ENCODE data around the gene REV1. TPM values are rescaled to one million over a fixed set of nuclear protein-coding genes. Genes with fewer than 3 reads are reported as not detected.
A peak's percentile ranks its signal among the peaks of the same experiment; 100 is the strongest.

REV1 gene
- total and polyA plus RNA-seq, 8 donors, result 43.7 to 77.9 (median 65.5) TPM

DNA sequence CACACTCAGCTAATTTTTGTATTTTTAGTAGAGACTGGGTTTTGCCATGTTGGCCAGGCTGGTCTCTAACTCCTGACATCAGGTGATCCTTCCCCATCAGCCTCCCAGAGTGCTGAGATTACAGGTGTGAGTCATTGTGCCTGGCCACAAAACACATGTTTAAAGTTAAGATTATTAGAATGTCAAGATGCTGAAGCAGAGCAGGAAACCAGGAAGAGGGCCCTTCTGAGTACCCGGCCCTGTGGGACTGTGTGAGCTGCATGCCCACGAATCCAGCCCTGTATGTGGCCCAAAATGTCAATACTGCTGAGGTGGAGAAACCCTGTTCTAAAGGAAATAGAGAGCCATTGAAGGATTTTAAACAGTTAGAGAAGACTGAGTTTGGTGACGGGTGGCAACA is 31.0 kb upstream of the REV1 start:
- TF ChIP-seq, protein P1, sequence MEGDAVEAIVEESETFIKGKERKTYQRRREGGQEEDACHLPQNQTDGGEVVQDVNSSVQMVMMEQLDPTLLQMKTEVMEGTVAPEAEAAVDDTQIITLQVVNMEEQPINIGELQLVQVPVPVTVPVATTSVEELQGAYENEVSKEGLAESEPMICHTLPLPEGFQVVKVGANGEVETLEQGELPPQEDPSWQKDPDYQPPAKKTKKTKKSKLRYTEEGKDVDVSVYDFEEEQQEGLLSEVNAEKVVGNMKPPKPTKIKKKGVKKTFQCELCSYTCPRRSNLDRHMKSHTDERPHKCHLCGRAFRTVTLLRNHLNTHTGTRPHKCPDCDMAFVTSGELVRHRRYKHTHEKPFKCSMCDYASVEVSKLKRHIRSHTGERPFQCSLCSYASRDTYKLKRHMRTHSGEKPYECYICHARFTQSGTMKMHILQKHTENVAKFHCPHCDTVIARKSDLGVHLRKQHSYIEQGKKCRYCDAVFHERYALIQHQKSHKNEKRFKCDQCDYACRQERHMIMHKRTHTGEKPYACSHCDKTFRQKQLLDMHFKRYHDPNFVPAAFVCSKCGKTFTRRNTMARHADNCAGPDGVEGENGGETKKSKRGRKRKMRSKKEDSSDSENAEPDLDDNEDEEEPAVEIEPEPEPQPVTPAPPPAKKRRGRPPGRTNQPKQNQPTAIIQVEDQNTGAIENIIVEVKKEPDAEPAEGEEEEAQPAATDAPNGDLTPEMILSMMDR (IDR thresholded peaks at IDR 0.05), result no peak
- no peaks in the 10 kb centered on the region for H3K4me1 ChIP-seq
- intact Hi-C loops (cut with DNase I), result no loop called here
- peak; percentile 78 for ATAC-seq
- no peaks in the 10 kb centered on the region for H3K9me3 ChIP-seq
- peak in 1 of 4 donors; percentile 39 for DNase-seq
- H3K27me3 ChIP-seq, result no peaks in the 10 kb centered on the region
- H3K36me3 ChIP-seq, result no peaks in the 10 kb centered on the region
- no peak overlapping the region for H3K4me3 ChIP-seq
- no peak overlapping the region for H3K27ac ChIP-seq

DNA sequence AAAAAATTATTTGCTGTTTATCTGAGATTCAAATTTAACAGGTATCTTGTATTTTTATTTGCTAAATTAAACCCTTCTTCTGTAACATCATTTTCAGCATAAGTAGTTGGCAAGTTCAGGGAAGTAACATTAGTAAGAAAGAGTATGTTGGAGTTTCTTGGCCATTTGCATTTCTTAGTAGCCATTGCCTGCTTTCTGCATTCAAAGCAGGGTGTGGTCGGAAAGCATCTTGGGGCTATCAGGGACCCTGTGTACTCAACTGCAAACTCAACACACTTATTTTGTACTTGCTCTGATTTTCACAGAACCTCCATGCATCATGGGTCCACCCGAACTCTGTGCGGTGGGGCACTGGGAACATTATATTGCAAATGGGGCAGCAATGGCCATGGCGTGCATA is 30.4 kb upstream of the REV1 start:
- Histone ChIP-seq H3K9me3 (no peaks in the 10 kb centered on the region), H3K27me3 (no peaks in the 10 kb centered on the region), H3K4me3 (no peak overlapping the region), H3K27ac (no peak overlapping the region), H3K4me1 (peaks cover 0 to 4% of the 10 kb centered on the region in 2 donors), H3K36me3 (no peaks in the 10 kb centered on the region)
- no peak for ATAC-seq
- intact Hi-C loops (cut with DNase I), result no loop called here
- DNase-seq, result no peak
- TF ChIP-seq, protein P1 (IDR thresholded peaks at IDR 0.05), result no peak

DNA sequence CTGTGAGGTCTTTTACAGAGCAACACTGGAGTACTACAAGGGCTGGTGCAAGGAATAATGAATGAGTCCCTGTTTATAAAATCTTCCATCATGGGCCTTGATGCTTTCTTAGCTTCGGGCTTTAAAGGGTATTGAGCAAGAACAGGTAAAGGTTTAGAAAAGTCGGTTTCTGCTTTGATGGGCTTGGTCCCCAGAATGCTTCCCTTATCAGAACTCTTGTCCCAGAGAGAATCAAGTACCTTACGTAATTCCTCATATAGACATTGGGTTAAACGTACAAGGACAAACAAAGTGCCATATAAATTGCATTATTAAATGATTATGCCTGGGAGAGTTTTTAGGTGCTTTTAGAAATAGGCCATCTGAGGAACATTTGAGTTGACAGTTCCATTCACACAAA is 24.5 kb upstream of the REV1 start:
- no peak overlapping the region for H3K4me3 ChIP-seq
- peaks cover 10 to 11% of the 10 kb centered on the region in 2 donors for H3K4me1 ChIP-seq
- intact Hi-C loops (cut with DNase I), result no loop called here
- peak overlapping the region; percentile 68 to 81 for H3K27ac ChIP-seq
- TF ChIP-seq, protein P1 (IDR thresholded peaks at IDR 0.05), result no peak
- no peaks in the 10 kb centered on the region for H3K36me3 ChIP-seq
- no peaks in the 10 kb centered on the region for H3K27me3 ChIP-seq
- DNase-seq (peak in 1 of 4 donors; percentile 37), ATAC-seq (peak; percentile 71)
- H3K9me3 ChIP-seq, result no peaks in the 10 kb centered on the region

DNA sequence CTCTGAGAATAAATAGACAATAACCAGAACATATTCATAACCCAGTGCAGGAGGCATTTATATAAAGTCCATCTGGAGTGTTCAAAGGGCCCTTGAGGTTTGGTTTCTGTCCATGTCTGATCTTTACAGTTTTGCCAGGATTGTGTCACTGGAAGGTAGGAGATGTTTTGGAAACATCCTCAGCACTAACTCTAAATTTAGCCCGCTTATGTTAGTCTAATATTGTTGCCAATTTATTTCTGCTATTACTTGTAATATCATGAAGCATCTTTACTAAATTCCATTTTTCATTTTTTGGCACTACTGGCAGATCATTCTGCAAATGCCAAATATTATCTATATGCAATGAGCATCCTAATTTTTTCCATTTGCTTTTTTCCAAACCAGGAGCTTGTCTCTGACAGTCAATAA is 22.4 kb upstream of the REV1 start:
- intact Hi-C loops (cut with DNase I), result no loop called here
- ATAC-seq (no peak), DNase-seq (peak in 1 of 4 donors; percentile 65)
- H3K36me3 ChIP-seq, result no peaks in the 10 kb centered on the region
- H3K9me3 ChIP-seq, result no peaks in the 10 kb centered on the region
- no peaks in the 10 kb centered on the region for H3K27me3 ChIP-seq
- peaks cover 11 to 16% of the 10 kb centered on the region in 2 donors for H3K4me1 ChIP-seq
- TF ChIP-seq, protein P1 (IDR thresholded peaks at IDR 0.05), result no peak
- no peak overlapping the region for H3K27ac ChIP-seq
- H3K4me3 ChIP-seq, result no peak overlapping the region

DNA sequence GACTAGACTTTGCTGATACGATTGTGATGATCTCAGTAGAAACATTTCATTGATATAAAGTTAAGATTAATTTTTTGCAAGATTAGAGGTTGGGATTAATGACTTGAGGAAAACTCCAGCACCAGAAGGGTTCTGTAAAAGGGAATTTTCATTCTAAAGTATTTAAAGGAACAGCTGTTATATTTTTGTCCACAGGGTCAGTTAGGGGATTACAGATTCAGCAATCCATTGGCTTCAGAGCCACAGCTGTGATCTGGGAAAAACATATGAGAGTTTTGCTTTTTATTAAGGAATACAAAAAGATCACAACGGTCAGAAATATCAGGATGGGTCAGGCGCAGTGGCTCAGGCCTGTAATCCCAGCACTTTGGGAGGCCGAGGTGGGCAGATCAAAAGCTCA is 19.6 kb upstream of the REV1 start:
- TF ChIP-seq, protein P1 (IDR thresholded peaks at IDR 0.05), result no peak
- no peak overlapping the region for H3K4me3 ChIP-seq
- intact Hi-C loops (cut with DNase I), result no loop called here
- no peak for ATAC-seq
- H3K36me3 ChIP-seq, result no peaks in the 10 kb centered on the region
- no peaks in the 10 kb centered on the region for H3K27me3 ChIP-seq
- H3K27ac ChIP-seq, result peak overlapping the region; percentile 34 to 69
- H3K9me3 ChIP-seq, result no peaks in the 10 kb centered on the region
- DNase-seq, result peak in 2 of 4 donors; percentile 70 to 81
- peaks cover 0 to 16% of the 10 kb centered on the region in 2 donors for H3K4me1 ChIP-seq

Data from left lung (tissue), 10 donors.